H1 (cell line): ENCODE data around the gene RUFY4.

ENCODE experiments used
- ATF2 ChIP-seq: IDR thresholded peaks from 2 replicates; pipeline ENCODE4 v1.6.1; 2012; ENCODE audit warnings: low read length, inconsistent platforms
- CREB1 ChIP-seq: IDR thresholded peaks from 2 replicates; pipeline ENCODE4 v1.6.1; 2012; ENCODE audit warnings: inconsistent platforms
- CTCF ChIP-seq, 3 experiments: IDR thresholded peaks; 1 replicate in 2 of 3; 2 replicates in 1 of 3; pipeline versions ENCODE4 v1.5.1 to v1.6.1; 2011; ENCODE audit warnings: low read length in 3 of 3, mild to moderate bottlenecking in 3 of 3, inconsistent platforms in 2 of 3, low read depth in 1 of 3, moderate library complexity in 1 of 3; ENCODE audit not compliant: insufficient read depth in 1 of 3; ENCODE audit errors: control extremely low read depth in 1 of 3
- EP300 ChIP-seq, 2 experiments: IDR thresholded peaks; 1 replicate in 1 of 2; 2 replicates in 1 of 2; pipeline ENCODE4 v1.6.1; 2011 to 2012; ENCODE audit warnings: low read depth in 2 of 2, low read length in 2 of 2, mild to moderate bottlenecking in 2 of 2, borderline replicate concordance in 1 of 2, inconsistent platforms in 1 of 2, moderate library complexity in 1 of 2
- MAX ChIP-seq: IDR thresholded peaks from 2 replicates; pipeline ENCODE4 v1.6.1; 2012; ENCODE audit warnings: inconsistent platforms
- NANOG ChIP-seq: IDR thresholded peaks from 2 replicates; pipeline ENCODE4 v1.6.1; 2011; ENCODE audit warnings: low read length, low read depth, mild to moderate bottlenecking, inconsistent platforms; ENCODE audit not compliant: insufficient read depth, poor library complexity, severe bottlenecking
- PHF8 ChIP-seq: fragments of 200-600 bp; sonication (generic); conservative IDR thresholded peaks from 2 replicates; pipeline ENCODE4 v1.7.1; 2012; ENCODE audit warnings: low read depth, mild to moderate bottlenecking, inconsistent platforms, low read length, moderate library complexity
- RAD21 ChIP-seq, 2 experiments: IDR thresholded peaks in 1 of 2; conservative IDR thresholded peaks in 1 of 2; 2 replicates each; pipeline ENCODE4 v1.6.1; 2011; ENCODE audit warnings: low read depth in 2 of 2, low read length in 2 of 2, improper control_type of control experiment in 1 of 2, inconsistent platforms in 1 of 2, mild to moderate bottlenecking in 1 of 2, moderate library complexity in 1 of 2
- YY1 ChIP-seq: IDR thresholded peaks from 2 replicates; pipeline ENCODE4 v1.6.1; 2011; ENCODE audit warnings: low read depth, mild to moderate bottlenecking, low read length

- TF ChIP-seq YY1 (no peak), CTCF (IDR thresholded peaks at IDR 0.05; ENCODE audit: control extremely low read depth in 1 of 3, insufficient read depth in 1 of 3, low read depth in 1 of 3, low read length in 3 of 3) (no peak), RAD21 (IDR thresholded peaks at IDR 0.05 in 1 of 2, conservative IDR thresholded peaks at IDR 0.05 in 1 of 2; ENCODE audit: low read depth in 2 of 2, low read length in 2 of 2) (no peak), EP300 (IDR thresholded peaks at IDR 0.05; ENCODE audit: borderline replicate concordance in 1 of 2, low read depth in 2 of 2, low read length in 2 of 2) (no peak), ATF2 (no peak), NANOG (no peak), CREB1 (no peak), MAX (no peak), PHF8 (no peak)
Observed at GRCh38 chr2:218051903-218052302, 17.1 kb upstream of the RUFY4 start.
